Esophagus squamous epithelium (tissue), 5 donors: Measurements from ENCODE around the gene VRTN. TPM values are rescaled to one million over a fixed set of nuclear protein-coding genes. Genes with fewer than 3 reads are reported as not detected.
"Not testable (repeated sequence)": the region's sequence is repeated elsewhere in the genome, so short reads cannot be mapped to it uniquely, and the experiment has no call there.

ENCODE experiments used
- DNase-seq: peaks from one replicate; lab custom pipeline; 2025; lab: John Stamatoyannopoulos, UW
- H3K27ac ChIP-seq, 4 donors: fragments of 200-600 bp; sonication (generic); one replicate each; pipeline ENCODE4 v1.5.1; 2016 to 2019; ENCODE audit warnings: mild to moderate bottlenecking in 1 of 4
- H3K27me3 ChIP-seq, 4 donors: fragments of 200-600 bp; sonication (generic); 1 replicate in 3 of 4; 2 replicates in 1 of 4; pipeline versions ENCODE4 v1.5.1 to v1.6.0; 2017 to 2021; ENCODE audit warnings: antibody characterized with exemption in 1 of 4
- H3K36me3 ChIP-seq, 3 donors: fragments of 200-600 bp; sonication (generic); one replicate each; pipeline ENCODE4 v1.5.1; 2016 to 2019
- H3K4me1 ChIP-seq, 3 donors: fragments of 200-600 bp; sonication (generic); one replicate each; pipeline ENCODE4 v1.5.1; 2017 to 2019
- H3K4me3 ChIP-seq, 4 donors: fragments of 200-600 bp; sonication (generic); 1 replicate in 3 of 4; 2 replicates in 1 of 4; pipeline ENCODE4 v1.5.1; 2016 to 2019; ENCODE audit warnings: mild to moderate bottlenecking in 2 of 4, moderate library complexity in 1 of 4
- H3K9me3 ChIP-seq, 3 donors: fragments of 200-600 bp; sonication (generic); one replicate each; pipeline ENCODE4 v1.5.1; 2016 to 2019
- POLR2A ChIP-seq, 4 donors: fragments of 450-650 bp; IDR thresholded peaks; one replicate each; pipeline ENCODE4 v1.6.1; 2017; ENCODE audit warnings: antibody characterized with exemption in 4 of 4, mild to moderate bottlenecking in 4 of 4, moderate library complexity in 3 of 4
- WGBS, 2 donors: methylation state at CpG; one replicate each; pipeline ENCODE4 v1.1.5; 2018; 5-methylcytosine and 5-hydroxymethylcytosine counted together
- intact Hi-C: fragments of 100-400 bp; cut with DNase I; formaldehyde crosslinking; loops from one replicate; pipeline ENCODE4 v1.15.0; 2022
- total RNA-seq, 4 donors: library from RNA; depleted of rRNA; stranded (reverse); fragments of >200 nt; gene quantifications; one replicate each; pipeline ENCODE4 v1.1.0, GENCODE V29; 2016
- TF ChIP-seq, protein P1 (sequence below), 6 experiments: fragments of 450-650 bp in 4 of 6; fragments of 200-600 bp in 2 of 6; sonication (generic) in 2 of 6; IDR thresholded peaks; one replicate each; pipeline ENCODE4 v1.5.1; 2016 to 2019; ENCODE audit warnings: antibody characterized with exemption in 6 of 6, mild to moderate bottlenecking in 4 of 6, moderate library complexity in 4 of 6
- donor health status: DM: yes; HTN: yes; CAD: no.

The VRTN gene
- total RNA-seq, 4 donors from 2014 or later: not detected

DNA sequence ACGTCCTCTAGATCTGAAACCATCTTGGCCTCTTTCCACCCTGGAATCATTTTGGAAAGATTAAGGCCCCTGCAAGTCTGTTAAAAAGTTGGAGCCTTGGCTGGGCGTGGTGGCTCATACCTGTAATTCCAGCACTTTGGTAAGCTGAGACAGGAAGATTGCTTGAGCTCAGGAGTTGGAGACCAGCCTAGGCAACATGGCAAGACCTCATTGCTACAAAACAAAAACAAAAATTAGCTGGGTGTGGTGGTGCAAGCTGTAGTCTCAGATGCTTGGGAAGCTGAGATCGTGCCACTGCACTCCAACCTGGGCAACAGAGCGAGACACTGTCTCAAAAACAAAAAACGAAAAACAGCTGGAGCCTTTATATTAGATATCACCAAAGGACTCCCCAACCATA lies 34.7 kb upstream of the VRTN start:
- WGBS, 2 donors: 58 to 69% methylated on average over 4 to 5 of the region's 5 CpGs

GRCh38 chr14:74314576-74314975 lies 33.7 kb upstream of the VRTN start:
- Histone ChIP-seq H3K9me3 (no peaks in the 10 kb centered on the region), H3K36me3 (no peaks in the 10 kb centered on the region), H3K27me3 (no peaks in the 10 kb centered on the region), H3K4me1 (no peaks in the 10 kb centered on the region), H3K27ac (no peak overlapping the region), H3K4me3 (no peak overlapping the region)
- TF ChIP-seq, protein P1, sequence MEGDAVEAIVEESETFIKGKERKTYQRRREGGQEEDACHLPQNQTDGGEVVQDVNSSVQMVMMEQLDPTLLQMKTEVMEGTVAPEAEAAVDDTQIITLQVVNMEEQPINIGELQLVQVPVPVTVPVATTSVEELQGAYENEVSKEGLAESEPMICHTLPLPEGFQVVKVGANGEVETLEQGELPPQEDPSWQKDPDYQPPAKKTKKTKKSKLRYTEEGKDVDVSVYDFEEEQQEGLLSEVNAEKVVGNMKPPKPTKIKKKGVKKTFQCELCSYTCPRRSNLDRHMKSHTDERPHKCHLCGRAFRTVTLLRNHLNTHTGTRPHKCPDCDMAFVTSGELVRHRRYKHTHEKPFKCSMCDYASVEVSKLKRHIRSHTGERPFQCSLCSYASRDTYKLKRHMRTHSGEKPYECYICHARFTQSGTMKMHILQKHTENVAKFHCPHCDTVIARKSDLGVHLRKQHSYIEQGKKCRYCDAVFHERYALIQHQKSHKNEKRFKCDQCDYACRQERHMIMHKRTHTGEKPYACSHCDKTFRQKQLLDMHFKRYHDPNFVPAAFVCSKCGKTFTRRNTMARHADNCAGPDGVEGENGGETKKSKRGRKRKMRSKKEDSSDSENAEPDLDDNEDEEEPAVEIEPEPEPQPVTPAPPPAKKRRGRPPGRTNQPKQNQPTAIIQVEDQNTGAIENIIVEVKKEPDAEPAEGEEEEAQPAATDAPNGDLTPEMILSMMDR (IDR thresholded peaks at IDR 0.05): no peak
- no peak for TF ChIP-seq POLR2A (IDR thresholded peaks at IDR 0.05)
- DNase-seq: no peak
- intact Hi-C loops: no loop called here
- 79 to 81% methylated on average over 4 of the region's 4 CpGs for WGBS, 2 donors

More for the DNA sequence above, 34.7 kb upstream of the VRTN start:
- intact Hi-C loops: no loop called here
- H3K27me3 ChIP-seq: no peaks in the 10 kb centered on the region
- H3K4me1 ChIP-seq: no peaks in the 10 kb centered on the region
- H3K9me3 ChIP-seq: no peaks in the 10 kb centered on the region
- DNase-seq: no peak
- TF ChIP-seq POLR2A (IDR thresholded peaks at IDR 0.05): no peak
- TF ChIP-seq, protein P1 (IDR thresholded peaks at IDR 0.05): no peak
- H3K27ac ChIP-seq: no peak overlapping the region
- H3K36me3 ChIP-seq: no peaks in the 10 kb centered on the region
- H3K4me3 ChIP-seq: no peak overlapping the region

DNA sequence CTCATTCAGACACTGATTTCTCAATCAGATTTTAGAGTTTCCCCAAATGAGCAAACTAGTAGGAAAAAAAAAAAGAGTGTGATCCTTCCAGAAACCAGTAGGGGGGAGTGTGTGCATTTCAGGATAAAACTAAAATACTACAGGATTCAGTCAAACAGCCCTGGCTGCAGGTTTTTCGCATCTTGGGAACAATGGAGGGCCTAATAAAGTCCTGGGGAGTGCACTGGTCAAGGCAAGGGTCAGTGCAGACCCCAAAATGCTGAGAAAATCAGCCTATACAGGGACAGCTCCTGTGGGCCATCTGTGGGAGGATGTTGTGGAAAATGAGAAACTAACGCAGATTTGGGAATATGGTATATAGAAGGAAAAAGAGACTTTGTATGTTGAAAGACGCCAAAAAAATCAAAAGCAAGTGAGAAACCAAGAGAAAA lies 23.3 kb upstream of the VRTN start:
- 53 to 68% methylated on average over 3 of the region's 3 CpGs for WGBS, 2 donors
- Histone ChIP-seq H3K36me3 (no peaks in the 10 kb centered on the region), H3K27me3 (peaks cover 0 to 20% (median 0%) of the 10 kb centered on the region in 4 donors), H3K4me1 (no peaks in the 10 kb centered on the region), H3K9me3 (no peaks in the 10 kb centered on the region), H3K4me3 (no peak overlapping the region), H3K27ac (no peak overlapping the region)
- no peak for DNase-seq
- TF ChIP-seq, protein P1 (IDR thresholded peaks at IDR 0.05): peak in 5 of 6 experiments; percentile 13 to 56 (median 29)
- no peak for TF ChIP-seq POLR2A (IDR thresholded peaks at IDR 0.05)
- intact Hi-C loops: no loop called here

GRCh38 chr14:74325446-74325845 lies 22.8 kb upstream of the VRTN start:
- no peak for DNase-seq
- no peaks in the 10 kb centered on the region for H3K9me3 ChIP-seq
- H3K27me3 ChIP-seq: peaks cover 0 to 20% (median 0%) of the 10 kb centered on the region in 4 donors
- no peaks in the 10 kb centered on the region for H3K4me1 ChIP-seq
- no peak overlapping the region for H3K27ac ChIP-seq
- H3K36me3 ChIP-seq: no peaks in the 10 kb centered on the region
- intact Hi-C loops: no loop called here
- TF ChIP-seq POLR2A (IDR thresholded peaks at IDR 0.05): no peak
- TF ChIP-seq, protein P1 (IDR thresholded peaks at IDR 0.05): no peak
- H3K4me3 ChIP-seq: no peak overlapping the region
- 63 to 80% methylated on average over 3 of the region's 3 CpGs for WGBS, 2 donors

- H3K36me3 ChIP-seq: no peaks in the 10 kb centered on the region
- TF ChIP-seq POLR2A (IDR thresholded peaks at IDR 0.05): no peak
- TF ChIP-seq, protein P1 (IDR thresholded peaks at IDR 0.05): no peak
- intact Hi-C loops: no loop called here
- H3K27me3 ChIP-seq: peaks cover 0 to 20% (median 0%) of the 10 kb centered on the region in 4 donors
- H3K9me3 ChIP-seq: no peaks in the 10 kb centered on the region
- H3K27ac ChIP-seq: no peak overlapping the region
- no peak overlapping the region for H3K4me3 ChIP-seq
- WGBS, 2 donors: 20 to 38% methylated on average over 10 of the region's 10 CpGs
- no peak for DNase-seq
- H3K4me1 ChIP-seq: no peaks in the 10 kb centered on the region
Measured at GRCh38 chr14:74326369-74327152, 21.7 kb upstream of the VRTN start.

- DNase-seq, H3K27ac ChIP-seq, intact Hi-C loops, H3K9me3 ChIP-seq, H3K36me3 ChIP-seq, H3K4me1 ChIP-seq, H3K4me3 ChIP-seq: not testable (repeated sequence)
- peaks cover 0 to 23% (median 0%) of the 10 kb centered on the region in 4 donors for H3K27me3 ChIP-seq
- WGBS, 2 donors: 72 to 91% methylated on average over 8 of the region's 9 CpGs
Measured at GRCh38 chr14:74329950-74330552, 18.2 kb upstream of the VRTN start.
